NAMALWA (cell line): ENCODE results near the gene C5orf58.

Source experiments
- DNase-seq: peaks from one replicate; pipeline ENCODE4 v3.0.0-alpha.2; 2015; ENCODE audit warnings: low spot score

The C5orf58 gene

GRCh38 chr5:170283296-170283695 is 50.5 kb downstream of the C5orf58 start:
- DNase-seq, result no peak

- no peak for DNase-seq
Measured at GRCh38 chr5:170284231-170284630, 51.4 kb downstream of the C5orf58 start.

- no peak for DNase-seq
Measured at GRCh38 chr5:170285181-170285580, 52.4 kb downstream of the C5orf58 start.

GRCh38 chr5:170286386-170286925 is 53.7 kb downstream of the C5orf58 start:
- DNase-seq, result no peak

GRCh38 chr5:170287532-170287931 is 54.7 kb downstream of the C5orf58 start:
- DNase-seq, result no peak

- DNase-seq, result no peak
Measured at GRCh38 chr5:170288151-170288550, 55.4 kb downstream of the C5orf58 start.

- no peak for DNase-seq
Measured at GRCh38 chr5:170288551-170288950, 55.8 kb downstream of the C5orf58 start.

GRCh38 chr5:170289121-170289520 is 56.3 kb downstream of the C5orf58 start:
- DNase-seq, result no peak

GRCh38 chr5:170289764-170290163 is 57.0 kb downstream of the C5orf58 start:
- no peak for DNase-seq

GRCh38 chr5:170290498-170290897 is 57.7 kb downstream of the C5orf58 start:
- no peak for DNase-seq

- DNase-seq, result no peak
Measured at GRCh38 chr5:170292179-170293104, 59.7 kb downstream of the C5orf58 start.

GRCh38 chr5:170293273-170293672 is 60.5 kb downstream of the C5orf58 start:
- no peak for DNase-seq

GRCh38 chr5:170294057-170294456 is 61.3 kb downstream of the C5orf58 start:
- no peak for DNase-seq

- no peak for DNase-seq
Measured at GRCh38 chr5:170294556-170294955, 61.8 kb downstream of the C5orf58 start.
